A549 (cell line): ENCODE data around the gene SSH3. TPM values are rescaled to one million over a fixed set of nuclear protein-coding genes. Genes with fewer than 3 reads are reported as not detected.

Experiments used
- BHLHE40 ChIP-seq: IDR thresholded peaks from 2 replicates; pipeline ENCODE4 v1.6.1; 2012; ENCODE audit warnings: low read depth, low read length, inconsistent platforms
- CBX8 ChIP-seq: fragments of 200-600 bp; sonication (generic); IDR thresholded peaks from 2 replicates; pipeline ENCODE4 v1.6.1; 2016
- CEBPB ChIP-seq, 2 experiments: fragments of >200 bp in 1 of 2; sonication (Bioruptor Twin) in 1 of 2; formaldehyde crosslinking in 1 of 2; IDR thresholded peaks; 2 replicates each; pipeline ENCODE4 v1.6.1; 2012 to 2016
- CHD4 ChIP-seq: fragments of 200-600 bp; sonication (generic); IDR thresholded peaks from 2 replicates; pipeline ENCODE4 v1.6.1; 2016; ENCODE audit warnings: antibody characterized with exemption, mild to moderate bottlenecking, borderline replicate concordance
- EHF ChIP-seq: fragments of 250-450 bp; sonication (Bioruptor Pico); IDR thresholded peaks from 2 replicates; pipeline ENCODE4 v1.5.0; 2020; ENCODE audit warnings: mild to moderate bottlenecking
- EHMT2 ChIP-seq: fragments of 200-600 bp; sonication (generic); IDR thresholded peaks from 2 replicates; pipeline ENCODE4 v1.6.1; 2016; ENCODE audit warnings: antibody characterized with exemption, low read depth, mild to moderate bottlenecking, moderate library complexity
- FOSB ChIP-seq: fragments of 250-450 bp; sonication (Bioruptor Pico); IDR thresholded peaks from 2 replicates; pipeline ENCODE4 v1.5.0; 2020; ENCODE audit warnings: mild to moderate bottlenecking, moderate library complexity
- FOXS1 ChIP-seq: fragments of 250-450 bp; sonication (Bioruptor Pico); IDR thresholded peaks from 2 replicates; pipeline ENCODE4 v1.5.0; 2020; ENCODE audit warnings: mild to moderate bottlenecking, moderate library complexity
- KDM1A ChIP-seq: fragments of 200-600 bp; sonication (generic); IDR thresholded peaks from 2 replicates; pipeline ENCODE4 v1.6.1; 2016; ENCODE audit warnings: low read depth, mild to moderate bottlenecking
- MAX ChIP-seq: IDR thresholded peaks from 2 replicates; pipeline ENCODE4 v1.6.1; 2012
- MYC ChIP-seq: IDR thresholded peaks from 2 replicates; pipeline ENCODE4 v1.6.1; 2012; ENCODE audit warnings: mild to moderate bottlenecking, inconsistent platforms, low read length, improper control_type of control experiment, borderline replicate concordance
- NPAS2 ChIP-seq: fragments of 250-450 bp; sonication (Bioruptor Pico); IDR thresholded peaks from 2 replicates; pipeline ENCODE4 v1.8.0; 2022; ENCODE audit warnings: mild to moderate bottlenecking, moderate library complexity, borderline replicate concordance
- PBX3 ChIP-seq: IDR thresholded peaks from 2 replicates; pipeline ENCODE4 v1.6.1; 2012
- RFX5 ChIP-seq: fragments of 450-650 bp; IDR thresholded peaks from 2 replicates; pipeline ENCODE4 v1.7.1; 2014; ENCODE audit warnings: antibody characterized with exemption, mild to moderate bottlenecking, moderate library complexity
- RNF2 ChIP-seq: fragments of 200-600 bp; sonication (generic); IDR thresholded peaks from 2 replicates; pipeline ENCODE4 v1.6.1; 2016; ENCODE audit warnings: low read depth, mild to moderate bottlenecking, antibody characterized with exemption, moderate library complexity, borderline replicate concordance
- TFCP2L1 ChIP-seq: fragments of 250-450 bp; sonication (Bioruptor Pico); IDR thresholded peaks from 2 replicates; pipeline ENCODE4 v1.5.0; 2021; ENCODE audit warnings: mild to moderate bottlenecking
- ZSCAN20 ChIP-seq: fragments of 250-450 bp; sonication (Bioruptor Pico); IDR thresholded peaks from 2 replicates; pipeline ENCODE4 v1.8.0; 2022; ENCODE audit warnings: mild to moderate bottlenecking, moderate library complexity
- polyA plus RNA-seq, 4 experiments: library from polyadenylated mRNA; depleted of rRNA in 3 of 4; stranded (reverse); fragments of >200 nt; fragmentation: RNase III in 1 of 4; extraction: RNeasy Plus Mini Kit Qiagen cat#74134 plus additional on column Dnase treatment in 1 of 4; gene quantifications; 2 replicates in 3 of 4; 3 replicates in 1 of 4; pipeline ENCODE4 v1.2.3, GENCODE V29; 2011 to 2017
- TF ChIP-seq, protein P1 (sequence below): fragments of 250-450 bp; sonication (Bioruptor Pico); IDR thresholded peaks from 2 replicates; pipeline ENCODE4 v1.5.0; 2021; ENCODE audit warnings: mild to moderate bottlenecking, moderate library complexity, borderline replicate concordance
- TF ChIP-seq, protein P2 (sequence below): fragments of 150-350 bp; IDR thresholded peaks from 2 replicates; pipeline ENCODE4 v1.6.1; 2014; ENCODE audit warnings: low read depth, mild to moderate bottlenecking, low read length
- TF ChIP-seq, protein P3 (sequence below): fragments of 200-600 bp; sonication (generic); IDR thresholded peaks from 2 replicates; pipeline ENCODE4 v1.6.1; 2016; ENCODE audit warnings: antibody characterized with exemption, mild to moderate bottlenecking, moderate library complexity

The SSH3 gene
- polyA plus RNA-seq, 2 of the 4 experiments (the other 2 are of a cell fraction): 13.9 to 24.1 TPM

- TF ChIP-seq KDM1A (no peak), CEBPB (IDR thresholded peaks at IDR 0.05) (no peak), FOXS1 (no peak), RFX5 (peak; percentile 44; the same call in 1 of the 2 replicates), CBX8 (no peak), TFCP2L1 (no peak), MAX (no peak; the same call in none of the 2 replicates), EHF (0 out of 2 replicates have a peak, but pooled peaks have one; percentile 30), PBX3 (no peak; the same call in 1 of the 2 replicates), ZSCAN20 (CRISPR knock-in tag) (no peak), FOSB (no peak), BHLHE40 (no peak), MYC (no peak), EHMT2 (no peak), CHD4 (no peak), RNF2 (no peak), NPAS2 (CRISPR knock-in tag) (no peak)
- TF ChIP-seq, protein P1, sequence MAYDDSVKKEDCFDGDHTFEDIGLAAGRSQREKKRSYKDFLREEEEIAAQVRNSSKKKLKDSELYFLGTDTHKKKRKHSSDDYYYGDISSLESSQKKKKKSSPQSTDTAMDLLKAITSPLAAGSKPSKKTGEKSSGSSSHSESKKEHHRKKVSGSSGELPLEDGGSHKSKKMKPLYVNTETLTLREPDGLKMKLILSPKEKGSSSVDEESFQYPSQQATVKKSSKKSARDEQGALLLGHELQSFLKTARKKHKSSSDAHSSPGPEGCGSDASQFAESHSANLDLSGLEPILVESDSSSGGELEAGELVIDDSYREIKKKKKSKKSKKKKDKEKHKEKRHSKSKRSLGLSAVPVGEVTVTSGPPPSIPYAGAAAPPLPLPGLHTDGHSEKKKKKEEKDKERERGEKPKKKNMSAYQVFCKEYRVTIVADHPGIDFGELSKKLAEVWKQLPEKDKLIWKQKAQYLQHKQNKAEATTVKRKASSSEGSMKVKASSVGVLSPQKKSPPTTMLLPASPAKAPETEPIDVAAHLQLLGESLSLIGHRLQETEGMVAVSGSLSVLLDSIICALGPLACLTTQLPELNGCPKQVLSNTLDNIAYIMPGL (CRISPR knock-in tag): no peak
- TF ChIP-seq, protein P2, sequence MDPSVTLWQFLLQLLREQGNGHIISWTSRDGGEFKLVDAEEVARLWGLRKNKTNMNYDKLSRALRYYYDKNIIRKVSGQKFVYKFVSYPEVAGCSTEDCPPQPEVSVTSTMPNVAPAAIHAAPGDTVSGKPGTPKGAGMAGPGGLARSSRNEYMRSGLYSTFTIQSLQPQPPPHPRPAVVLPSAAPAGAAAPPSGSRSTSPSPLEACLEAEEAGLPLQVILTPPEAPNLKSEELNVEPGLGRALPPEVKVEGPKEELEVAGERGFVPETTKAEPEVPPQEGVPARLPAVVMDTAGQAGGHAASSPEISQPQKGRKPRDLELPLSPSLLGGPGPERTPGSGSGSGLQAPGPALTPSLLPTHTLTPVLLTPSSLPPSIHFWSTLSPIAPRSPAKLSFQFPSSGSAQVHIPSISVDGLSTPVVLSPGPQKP: no peak
- TF ChIP-seq, protein P3, sequence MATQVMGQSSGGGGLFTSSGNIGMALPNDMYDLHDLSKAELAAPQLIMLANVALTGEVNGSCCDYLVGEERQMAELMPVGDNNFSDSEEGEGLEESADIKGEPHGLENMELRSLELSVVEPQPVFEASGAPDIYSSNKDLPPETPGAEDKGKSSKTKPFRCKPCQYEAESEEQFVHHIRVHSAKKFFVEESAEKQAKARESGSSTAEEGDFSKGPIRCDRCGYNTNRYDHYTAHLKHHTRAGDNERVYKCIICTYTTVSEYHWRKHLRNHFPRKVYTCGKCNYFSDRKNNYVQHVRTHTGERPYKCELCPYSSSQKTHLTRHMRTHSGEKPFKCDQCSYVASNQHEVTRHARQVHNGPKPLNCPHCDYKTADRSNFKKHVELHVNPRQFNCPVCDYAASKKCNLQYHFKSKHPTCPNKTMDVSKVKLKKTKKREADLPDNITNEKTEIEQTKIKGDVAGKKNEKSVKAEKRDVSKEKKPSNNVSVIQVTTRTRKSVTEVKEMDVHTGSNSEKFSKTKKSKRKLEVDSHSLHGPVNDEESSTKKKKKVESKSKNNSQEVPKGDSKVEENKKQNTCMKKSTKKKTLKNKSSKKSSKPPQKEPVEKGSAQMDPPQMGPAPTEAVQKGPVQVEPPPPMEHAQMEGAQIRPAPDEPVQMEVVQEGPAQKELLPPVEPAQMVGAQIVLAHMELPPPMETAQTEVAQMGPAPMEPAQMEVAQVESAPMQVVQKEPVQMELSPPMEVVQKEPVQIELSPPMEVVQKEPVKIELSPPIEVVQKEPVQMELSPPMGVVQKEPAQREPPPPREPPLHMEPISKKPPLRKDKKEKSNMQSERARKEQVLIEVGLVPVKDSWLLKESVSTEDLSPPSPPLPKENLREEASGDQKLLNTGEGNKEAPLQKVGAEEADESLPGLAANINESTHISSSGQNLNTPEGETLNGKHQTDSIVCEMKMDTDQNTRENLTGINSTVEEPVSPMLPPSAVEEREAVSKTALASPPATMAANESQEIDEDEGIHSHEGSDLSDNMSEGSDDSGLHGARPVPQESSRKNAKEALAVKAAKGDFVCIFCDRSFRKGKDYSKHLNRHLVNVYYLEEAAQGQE: no peak; the same call in 1 of the 2 replicates
Observed at GRCh38 chr11:67353317-67354074, 50.2 kb downstream of the SSH3 start, which contains the start of gene POLD4 (continued).
